ENCODE data around the gene STAG2.

GRCh38 chrX:123943488-123943887 lies 18.0 kb upstream of the STAG2 start:
- no peak for TF ChIP-seq POLR2A (IDR thresholded peaks at IDR 0.05; ENCODE audit: low read depth, low read length)
- TF ChIP-seq POLR2AphosphoS5 (IDR thresholded peaks at IDR 0.05; ENCODE audit: low read depth, low read length) = no peak
- TF ChIP-seq TAF1 (IDR thresholded peaks at IDR 0.05; ENCODE audit: low read depth, low read length) = no peak

Data from GM12891 (cell line).